Measurements from ENCODE around the gene EDAR.

The EDAR gene

DNA sequence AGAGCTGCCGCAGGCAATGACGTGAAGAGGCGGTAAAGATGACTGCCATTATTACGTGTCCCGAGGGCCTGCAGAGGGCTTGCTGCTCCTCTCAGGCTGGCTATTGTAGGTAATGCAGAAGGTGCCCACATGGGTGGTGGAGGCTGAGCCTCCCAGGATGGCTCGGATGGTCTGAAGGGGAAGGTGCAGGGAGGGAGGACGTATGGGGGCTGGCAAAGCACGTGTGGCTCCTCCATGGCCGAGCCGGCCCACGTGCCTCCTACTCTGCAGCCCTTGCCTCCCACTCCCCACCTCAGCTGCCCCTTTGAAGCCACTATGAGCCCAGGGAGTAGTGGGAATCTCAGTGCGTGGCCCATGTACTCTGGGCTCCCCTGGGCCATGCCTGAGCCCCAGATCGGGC lies 48.9 kb downstream of the EDAR start:
- no peak for DNase-seq (ENCODE audit: low spot score)

DNA sequence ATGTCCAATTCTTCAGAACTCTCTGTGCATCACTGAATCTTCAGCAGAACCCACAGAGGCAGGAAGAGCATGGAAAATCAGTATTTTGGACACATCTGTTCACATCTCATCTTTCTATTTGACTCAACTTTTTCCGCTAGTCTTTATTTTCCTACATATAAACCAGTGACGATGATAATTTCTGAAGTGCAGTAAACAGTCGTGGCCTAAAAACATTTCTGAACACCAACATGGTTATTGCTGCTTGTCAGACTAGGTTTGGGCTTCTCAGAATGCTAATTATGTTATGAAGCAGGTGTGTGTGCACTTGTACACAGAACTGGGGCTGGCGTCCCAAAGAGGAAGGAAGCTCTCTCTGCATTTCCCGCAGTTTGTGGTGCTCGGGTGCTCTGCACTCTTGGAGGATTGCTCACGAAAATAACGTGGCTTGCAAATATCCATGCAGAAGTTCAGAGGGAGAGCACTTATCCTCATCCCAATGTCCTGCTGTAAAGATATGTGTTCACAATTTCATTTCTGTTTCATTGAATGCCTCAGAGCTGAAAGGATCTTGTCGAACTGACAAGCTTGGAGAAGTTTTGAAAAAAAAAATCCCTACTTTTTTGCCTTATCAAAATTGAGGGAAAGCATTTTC lies 50.8 kb downstream of the EDAR start:
- no peak for DNase-seq (ENCODE audit: low spot score)

- no peak for DNase-seq (ENCODE audit: low spot score)
Observed at GRCh38 chr2:108937367-108938017, 51.5 kb downstream of the EDAR start.

DNA sequence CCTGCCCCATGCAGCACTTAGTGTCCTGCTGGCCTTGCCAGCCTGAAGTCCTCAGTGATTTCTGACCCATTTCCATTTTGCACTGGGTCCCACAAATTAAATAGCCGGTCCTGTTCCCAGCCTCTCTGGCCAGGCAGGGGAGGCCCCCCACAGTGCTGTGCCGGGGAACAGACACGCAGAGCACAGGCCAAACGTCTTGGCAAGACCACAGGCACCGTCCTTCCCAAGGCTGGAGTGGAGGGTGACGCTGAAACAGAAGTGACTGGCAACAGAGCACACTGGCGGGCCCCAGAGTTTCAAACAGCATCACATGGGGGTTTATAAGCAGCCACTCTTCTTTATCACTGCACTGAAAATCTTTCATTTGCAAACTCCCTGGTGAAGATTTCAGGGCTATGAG lies 52.2 kb downstream of the EDAR start:
- no peak for DNase-seq (ENCODE audit: low spot score)

- DNase-seq (ENCODE audit: low spot score) = no peak
Observed at GRCh38 chr2:108936076-108936864, 52.8 kb downstream of the EDAR start.

- DNase-seq (ENCODE audit: low spot score) = no peak
Observed at GRCh38 chr2:108935271-108935741, 53.7 kb downstream of the EDAR start.

DNA sequence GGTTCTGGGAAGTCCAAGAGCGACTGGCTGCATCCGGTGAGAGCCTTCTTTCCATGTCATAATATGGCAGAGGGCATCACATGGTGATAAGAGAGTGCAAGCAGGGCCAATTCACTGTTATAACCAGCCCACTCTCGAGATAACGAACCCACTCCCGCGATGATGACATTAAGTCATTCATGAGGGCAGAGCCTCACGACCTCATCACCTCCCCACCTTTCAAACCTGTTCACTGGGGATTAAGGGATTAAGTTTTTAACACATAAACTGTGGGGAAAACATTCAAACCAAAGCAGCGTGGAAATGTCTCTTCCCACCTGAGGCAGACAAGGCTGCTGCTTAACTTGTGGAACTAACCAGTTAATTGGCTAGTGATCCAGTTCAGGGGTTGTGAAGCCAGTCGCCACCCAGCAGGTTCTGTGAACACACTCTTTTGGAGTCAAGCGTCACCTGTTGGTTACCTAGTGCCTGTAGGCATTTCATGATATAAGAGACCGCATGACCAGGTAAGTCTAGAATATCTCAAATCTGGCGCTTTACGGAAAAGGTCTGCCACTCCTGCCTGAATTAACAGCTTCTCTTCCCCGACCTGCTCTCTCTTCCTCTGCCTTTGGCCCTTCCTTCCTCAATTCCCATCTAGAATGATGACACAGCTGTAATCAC lies 54.3 kb downstream of the EDAR start:
- no peak for DNase-seq (ENCODE audit: low spot score)

GRCh38 chr2:108934151-108934550 lies 54.9 kb downstream of the EDAR start:
- no peak for DNase-seq (ENCODE audit: low spot score)

GRCh38 chr2:108933691-108934117 lies 55.3 kb downstream of the EDAR start:
- DNase-seq (ENCODE audit: low spot score) = no peak

DNA sequence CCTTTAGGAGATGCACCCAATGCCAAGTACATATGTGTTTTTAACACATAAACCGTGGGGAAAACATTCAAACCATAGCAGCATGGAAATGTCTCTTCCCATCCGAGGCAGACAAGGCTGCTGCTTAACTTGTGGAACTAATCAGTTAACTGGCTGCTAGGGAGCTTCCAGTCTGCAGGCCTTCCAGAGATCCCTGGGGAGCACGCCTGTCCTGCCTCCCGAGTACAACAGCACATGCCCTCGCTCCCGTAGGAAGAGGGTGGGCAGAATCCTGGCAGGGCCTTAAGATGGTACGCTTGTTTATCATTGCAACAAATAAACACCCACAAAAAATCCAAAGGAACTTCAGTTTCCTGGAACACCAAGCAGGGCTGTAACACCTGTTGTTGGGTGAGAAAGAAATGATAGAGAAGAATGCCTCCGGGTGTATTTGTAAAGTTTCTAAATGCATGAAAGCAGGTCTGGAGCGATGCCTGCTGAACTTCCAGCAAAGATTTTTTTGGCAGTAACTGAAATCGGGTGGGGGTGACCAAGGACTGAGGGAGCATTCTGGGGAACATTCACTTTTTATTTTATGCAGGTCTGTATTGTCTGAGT lies 56.2 kb downstream of the EDAR start:
- DNase-seq (ENCODE audit: low spot score) = no peak

DNA sequence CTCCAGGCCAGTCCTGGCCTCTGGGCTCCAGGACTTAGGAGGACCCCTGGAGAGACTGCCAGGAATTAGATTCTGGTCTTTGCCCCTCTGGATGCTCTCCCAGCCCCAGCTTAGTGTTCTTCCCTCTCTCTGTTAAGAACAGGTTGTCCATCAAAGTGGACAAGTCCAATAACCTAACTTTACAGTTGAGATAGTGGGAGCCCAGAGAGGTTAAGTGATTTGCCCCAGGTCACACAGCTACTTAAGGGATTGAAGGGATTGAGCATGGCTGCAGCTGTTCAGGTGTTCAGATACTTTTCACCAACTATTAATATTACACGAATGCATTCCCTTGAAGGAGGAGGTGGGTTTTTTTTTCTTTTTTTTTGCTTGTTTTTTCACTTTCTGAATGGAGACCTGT lies 57.6 kb downstream of the EDAR start:
- DNase-seq (ENCODE audit: low spot score) = no peak

DNA sequence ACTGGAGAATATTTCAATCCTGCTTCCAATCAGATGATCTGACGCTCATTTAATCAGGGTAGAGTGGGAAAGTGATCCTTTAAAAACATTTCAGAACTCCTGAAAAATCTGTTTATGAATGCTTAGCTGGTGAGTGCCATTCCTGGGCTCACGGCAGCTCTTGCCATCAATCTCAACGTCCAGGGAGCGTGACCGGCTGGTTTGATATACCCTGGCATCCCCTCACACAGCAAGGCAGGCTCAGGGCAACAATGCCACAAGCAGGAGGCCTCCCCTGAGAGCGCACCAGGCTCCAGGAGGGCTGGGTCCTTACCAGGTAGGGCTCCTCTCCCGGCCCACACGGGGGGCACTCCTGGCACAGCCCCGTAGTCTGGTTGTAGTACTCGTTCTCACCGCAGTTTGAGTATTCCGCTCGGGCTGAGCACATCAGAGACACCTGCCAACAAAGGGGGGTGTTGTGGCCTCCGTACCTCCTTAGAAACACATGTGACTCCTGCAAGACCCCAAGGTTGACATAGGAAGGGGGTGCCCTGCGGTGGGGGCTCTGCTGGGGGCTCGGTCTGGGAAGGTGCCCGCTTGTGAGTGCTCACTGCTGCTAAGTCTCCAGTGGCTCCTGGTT lies 59.1 kb downstream of the EDAR start:
- DNase-seq (ENCODE audit: low spot score) = no peak

DNA sequence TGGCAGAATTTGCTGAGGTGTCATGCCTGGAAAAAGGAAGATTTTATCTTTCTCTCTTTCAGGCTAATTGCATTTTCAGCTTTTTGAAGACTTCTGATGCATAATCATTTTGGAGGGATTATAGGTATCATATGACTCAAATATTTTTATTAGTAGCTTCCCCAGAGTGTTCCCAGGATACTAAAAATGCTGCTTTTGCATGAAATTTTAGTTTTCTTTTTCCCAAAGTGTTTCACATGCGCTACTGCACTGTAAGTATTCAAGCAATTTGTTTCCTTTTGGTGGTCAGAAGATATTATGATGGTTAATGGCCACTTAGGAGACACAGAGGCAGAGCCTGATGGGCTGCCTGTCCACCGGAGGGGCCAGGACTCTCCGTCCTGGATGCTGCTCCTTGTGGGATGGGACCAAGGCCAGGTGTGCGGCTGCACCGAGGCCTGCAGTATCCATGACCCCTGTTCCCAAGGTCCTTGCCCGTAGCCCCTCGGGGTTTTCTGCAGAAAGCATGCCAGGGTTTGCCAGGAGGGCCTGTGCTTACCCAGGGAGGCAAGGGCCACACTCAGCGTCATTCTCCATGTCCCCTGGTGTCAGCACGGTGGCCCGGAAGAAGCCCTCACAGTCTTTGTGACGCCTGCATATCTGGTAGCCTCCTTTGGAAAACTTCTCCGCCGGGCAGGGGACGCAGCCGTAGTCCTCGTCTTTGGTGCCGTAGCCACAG lies 60.2 kb downstream of the EDAR start:
- DNase-seq (ENCODE audit: low spot score) = no peak

DNA sequence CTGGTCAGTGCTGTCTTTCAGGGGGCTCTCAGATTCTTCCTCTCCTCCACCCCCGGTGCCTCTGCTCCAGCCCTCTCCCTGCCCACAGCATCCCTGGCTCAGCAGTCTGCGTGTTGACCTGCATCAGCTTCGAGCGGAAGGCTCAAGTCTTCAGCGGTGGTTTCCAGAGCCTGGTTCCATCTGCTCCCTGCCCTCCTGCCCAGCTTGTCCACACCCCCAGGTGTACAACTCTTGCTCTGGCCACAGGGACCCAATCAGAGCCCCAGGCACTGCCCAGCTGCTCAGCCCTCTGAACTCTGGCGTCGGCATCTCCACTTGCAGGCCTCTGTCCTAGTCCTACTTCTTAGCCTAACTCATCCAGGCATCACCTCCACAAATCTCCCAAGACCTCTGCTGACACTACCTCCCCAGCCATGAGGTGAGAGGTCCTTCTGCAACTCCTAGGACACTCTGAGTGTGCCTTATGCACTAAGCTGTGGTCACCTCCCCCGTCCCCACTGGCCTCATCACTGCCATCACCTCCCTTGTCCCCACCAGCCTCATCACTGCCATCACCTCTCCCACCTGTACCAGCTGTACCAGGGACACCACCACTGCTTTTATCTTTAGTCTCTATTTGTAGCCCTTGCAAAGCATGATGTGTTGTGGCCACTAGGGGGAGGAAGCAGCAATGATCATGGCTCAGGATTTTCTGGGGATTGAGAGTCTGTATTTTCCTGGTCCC lies 60.9 kb downstream of the EDAR start:
- DNase-seq (ENCODE audit: low spot score) = peak; percentile 53

DNA sequence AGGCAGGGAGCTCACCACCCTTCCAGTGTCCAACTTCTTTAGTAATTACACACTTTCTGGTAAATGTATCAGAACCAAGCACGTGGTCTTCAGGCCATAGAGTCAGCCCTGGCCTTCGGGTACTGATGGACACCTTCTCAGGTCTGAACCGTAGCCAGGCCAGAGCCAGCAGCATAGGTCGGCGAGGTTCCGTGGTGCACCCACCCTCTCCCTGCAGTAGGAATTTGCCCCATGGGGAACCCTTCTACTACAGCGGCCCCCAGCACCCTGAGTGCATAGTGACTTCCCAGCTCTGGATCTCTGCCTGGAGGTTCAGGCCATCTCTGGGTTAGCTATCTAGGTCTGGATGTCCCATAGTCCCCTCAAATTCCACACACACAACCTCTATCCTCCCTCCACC lies 61.6 kb downstream of the EDAR start:
- DNase-seq (ENCODE audit: low spot score) = no peak

DNA sequence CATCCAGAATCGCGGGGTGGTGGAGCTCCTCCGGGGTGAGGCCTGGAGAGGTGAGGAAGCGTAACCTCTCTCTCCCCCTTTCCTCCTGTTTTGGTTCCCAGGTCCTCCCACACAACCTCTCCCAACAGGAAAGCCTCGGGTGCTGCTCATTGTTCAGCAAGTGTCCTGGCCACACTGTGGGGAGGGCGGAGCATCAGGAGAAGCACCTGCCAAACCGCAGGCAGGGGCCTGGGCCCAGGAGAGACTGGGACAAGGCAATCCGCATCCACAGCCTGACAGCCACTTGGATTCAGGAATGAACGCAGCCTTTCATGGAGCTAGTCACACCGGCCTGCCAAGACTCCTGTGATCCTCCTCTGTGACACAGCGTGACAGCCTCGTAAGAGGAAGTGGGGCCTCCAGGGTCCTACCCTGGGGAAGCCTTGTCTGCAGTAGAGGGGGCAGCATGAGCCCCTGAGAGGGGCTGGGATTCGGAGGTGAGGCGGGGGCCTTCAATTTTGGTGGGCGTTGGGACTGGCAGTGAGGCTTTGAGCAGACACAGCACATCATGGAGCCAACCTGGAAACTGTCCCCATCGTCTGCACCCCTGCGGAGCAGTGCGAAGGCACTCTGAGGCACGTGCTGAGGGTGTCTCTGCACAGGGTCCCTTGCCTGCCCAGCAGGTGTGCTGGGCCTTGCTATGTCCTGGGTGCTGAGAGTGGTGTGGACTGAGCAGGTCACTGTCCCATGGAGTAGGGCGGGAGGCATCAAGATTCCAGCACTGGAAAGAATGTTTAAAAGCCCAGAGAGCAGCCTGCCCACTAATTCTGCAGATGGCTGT lies 62.2 kb downstream of the EDAR start:
- no peak for DNase-seq (ENCODE audit: low spot score)

DNA sequence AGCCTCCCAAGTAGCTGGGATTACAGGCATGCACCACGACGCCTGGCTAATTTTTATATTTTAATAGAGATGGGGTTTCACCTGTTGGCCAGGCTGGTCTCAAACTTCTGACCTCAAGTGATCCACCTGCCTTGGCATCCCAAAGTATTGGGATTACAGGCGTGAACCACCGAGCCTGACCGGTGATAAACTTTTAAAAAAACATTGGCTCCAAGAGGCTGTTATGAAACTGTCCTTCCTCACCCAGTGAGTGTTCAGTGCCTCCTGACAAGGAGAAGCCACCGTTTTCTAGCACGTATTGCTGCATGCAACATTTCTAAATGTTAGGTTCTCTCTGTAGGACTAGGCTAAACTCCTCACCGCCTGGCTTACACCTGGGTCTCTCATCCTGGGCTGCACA lies 63.3 kb downstream of the EDAR start:
- DNase-seq (ENCODE audit: low spot score) = no peak

- no peak for DNase-seq (ENCODE audit: low spot score)
Observed at GRCh38 chr2:108925286-108925685, 63.7 kb downstream of the EDAR start.

DNA sequence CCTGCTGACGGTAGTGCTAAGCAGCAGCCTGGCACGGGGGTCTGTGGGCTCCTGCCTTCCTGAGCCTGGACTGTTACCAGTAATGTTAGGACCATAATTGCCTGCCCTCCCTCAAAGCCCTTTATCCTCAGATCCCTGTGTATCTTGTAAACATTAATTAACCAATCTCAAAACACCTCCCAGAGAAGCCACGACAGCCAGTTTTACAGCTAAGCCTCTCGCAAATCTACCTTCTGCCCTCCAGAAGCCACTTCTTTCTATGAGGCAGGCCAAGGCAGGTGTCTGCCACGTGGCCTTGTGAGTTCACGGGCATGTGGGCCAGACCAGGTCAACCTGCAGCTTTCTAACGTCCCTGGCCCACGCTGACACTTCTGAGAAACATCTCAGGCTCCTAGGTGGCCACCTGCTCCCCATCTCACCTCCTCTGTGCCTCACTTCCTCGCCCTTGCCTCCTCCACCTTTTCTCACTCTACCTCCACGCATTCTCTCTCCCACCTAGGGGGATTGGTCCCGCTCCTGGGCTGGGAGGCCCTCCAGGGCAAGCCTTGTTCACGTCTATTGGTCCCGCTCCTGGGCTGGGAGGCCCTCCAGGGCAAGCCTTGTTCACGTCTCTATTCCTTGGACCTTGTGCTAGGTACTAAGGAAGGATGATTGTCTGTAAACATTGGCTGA lies 64.3 kb downstream of the EDAR start:
- DNase-seq (ENCODE audit: low spot score) = no peak

All from COLO829 (cell line).